GM12892 (cell line): Measurements from ENCODE around the gene RPP25. TPM values are rescaled to one million over a fixed set of nuclear protein-coding genes. Genes with fewer than 3 reads are reported as not detected.

ENCODE experiments used
- DNase-seq: peaks from one replicate; pipeline ENCODE4 v3.0.0; 2011; ENCODE audit not compliant: insufficient read length
- FAIRE-seq: peaks from 2 replicates; lab custom pipeline; 2011; peaks lifted over from hg19 to GRCh38; lab: Jason Lieb, UNC
- POLR2A ChIP-seq: IDR thresholded peaks from 2 replicates; pipeline ENCODE4 v1.6.1; 2011; ENCODE audit warnings: low read depth, low read length, control low read depth
- POLR2AphosphoS5 ChIP-seq: IDR thresholded peaks from 2 replicates; pipeline ENCODE4 v1.6.1; 2011; ENCODE audit warnings: low read depth, low read length, control low read depth
- TAF1 ChIP-seq: IDR thresholded peaks from 2 replicates; pipeline ENCODE4 v1.6.1; 2011; ENCODE audit warnings: low read depth, mild to moderate bottlenecking, control low read depth, low read length, borderline replicate concordance
- polyA plus RNA-seq: library from polyadenylated mRNA; unstranded; fragments of >200 nt; gene quantifications from one replicate; pipeline ENCODE4 v1.2.1, GENCODE V29; 2012; ENCODE audit warnings: missing spikeins, inconsistent platforms; ENCODE audit not compliant: missing spikeins

The RPP25 gene, protein sequence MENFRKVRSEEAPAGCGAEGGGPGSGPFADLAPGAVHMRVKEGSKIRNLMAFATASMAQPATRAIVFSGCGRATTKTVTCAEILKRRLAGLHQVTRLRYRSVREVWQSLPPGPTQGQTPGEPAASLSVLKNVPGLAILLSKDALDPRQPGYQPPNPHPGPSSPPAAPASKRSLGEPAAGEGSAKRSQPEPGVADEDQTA
- 1.3 TPM for polyA plus RNA-seq

DNA sequence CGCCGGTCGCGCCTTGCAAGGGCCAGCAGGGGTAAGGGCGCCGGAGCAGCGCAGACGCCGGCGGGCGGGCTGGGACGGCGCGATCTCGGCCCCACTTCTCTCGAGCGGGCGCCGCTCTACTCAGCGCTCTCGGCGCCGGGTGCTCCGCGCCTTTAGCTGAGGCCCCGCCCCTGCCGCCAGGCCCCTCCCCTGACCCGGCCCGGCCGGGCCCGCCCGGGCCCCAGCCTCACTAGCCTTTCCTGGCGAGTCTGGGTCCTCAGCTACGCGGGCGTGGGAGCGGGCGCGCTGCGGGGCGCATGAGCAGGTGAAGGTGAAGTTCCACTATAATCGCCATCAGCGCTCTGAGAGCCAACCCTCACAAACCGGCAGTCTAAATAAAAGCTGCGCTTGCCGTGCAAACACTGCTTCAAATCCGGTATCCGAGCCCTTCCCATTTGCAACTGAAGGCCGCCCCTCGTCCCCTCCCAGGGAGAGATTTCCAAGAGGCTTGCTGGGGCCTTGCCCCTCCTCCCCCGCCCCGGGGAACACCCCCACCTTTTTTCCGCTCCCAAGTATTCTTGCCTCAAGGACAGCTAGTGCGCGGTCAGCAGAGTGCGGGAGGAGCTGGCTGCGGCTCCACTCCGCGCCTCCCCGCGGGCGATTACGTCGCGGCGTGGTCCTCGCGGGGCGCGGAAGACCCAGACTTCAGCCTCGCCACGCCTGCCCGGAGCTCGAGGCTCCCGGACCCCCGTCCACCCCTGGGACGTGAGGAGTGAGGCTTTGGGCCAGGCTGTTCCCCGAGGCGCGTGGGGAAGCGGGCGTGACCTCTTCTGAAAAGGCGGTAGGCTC, at the start of gene RPP25:
Gene RPP25 (minus strand): TSS at position 125 of the 828 bp plus-strand sequence. CDS start 189 bp downstream, outside the sequence.
- peak; percentile 67 for FAIRE-seq
- DNase-seq: peak; percentile 84
- TF ChIP-seq POLR2AphosphoS5 (no peak), POLR2A (peak; percentile 50; the same call in 1 of the 2 replicates)

DNA sequence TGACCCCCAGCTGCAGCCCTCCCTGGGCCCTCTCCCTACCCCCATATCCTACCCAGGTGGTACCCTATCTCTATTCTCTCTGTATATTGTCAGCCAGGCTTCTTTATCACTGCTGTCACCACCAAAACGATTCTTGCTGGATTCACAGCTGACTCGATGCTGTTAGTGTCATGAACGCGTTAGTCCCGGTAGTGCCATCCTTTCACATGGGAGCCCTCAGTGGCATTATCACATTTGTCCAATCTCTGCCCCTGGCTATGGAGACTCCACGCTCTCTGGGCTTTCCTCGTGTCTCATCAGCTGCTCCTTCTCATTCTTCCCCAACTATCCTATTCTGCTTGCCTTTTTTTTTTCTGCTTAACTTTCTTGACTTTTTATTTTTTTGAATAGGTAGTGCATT, 45.8 kb upstream of the RPP25 start:
- DNase-seq (no peak), FAIRE-seq (no peak)
- TF ChIP-seq POLR2A (no peak), POLR2AphosphoS5 (no peak), TAF1 (no peak)

DNA sequence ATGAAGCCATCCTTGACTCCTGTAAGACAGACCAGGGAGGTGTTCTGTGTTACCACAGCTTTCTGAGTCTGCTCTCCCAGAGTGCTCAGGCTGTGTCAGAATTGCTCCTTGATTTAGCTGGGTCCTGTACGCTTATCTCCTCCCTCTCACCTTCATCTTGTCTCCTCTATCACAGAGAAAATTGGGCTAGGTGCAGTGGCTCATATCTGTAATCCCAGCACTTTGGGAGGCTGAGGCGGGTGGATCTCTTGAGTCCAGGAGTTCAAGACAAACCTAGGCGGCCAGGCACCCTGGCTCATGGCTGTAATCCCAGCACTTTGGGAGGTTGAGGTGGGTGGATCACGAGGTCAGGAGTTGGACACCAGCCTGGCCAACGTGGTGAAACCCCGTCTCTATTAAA, 44.7 kb upstream of the RPP25 start:
- FAIRE-seq (no peak), DNase-seq (no peak)

DNA sequence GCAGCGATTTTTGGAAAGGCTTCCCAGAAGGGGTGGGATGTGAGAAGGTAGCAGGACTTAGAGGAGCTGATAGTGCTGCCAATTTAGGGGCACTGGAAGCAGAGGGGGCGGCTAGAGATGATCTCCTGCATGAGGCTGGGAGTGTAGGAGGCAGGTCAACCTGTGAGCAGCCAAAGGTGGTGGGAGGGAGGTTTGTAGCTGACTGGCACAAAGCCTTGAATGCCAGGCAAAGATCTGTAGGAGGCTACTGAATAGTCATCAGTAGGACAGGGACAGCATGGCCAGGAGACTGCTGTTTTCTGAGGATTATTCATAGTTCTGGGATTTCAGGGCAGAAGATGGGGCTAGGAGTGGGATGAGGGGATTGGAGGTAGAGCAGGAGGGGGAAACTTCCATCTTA, 41.0 kb upstream of the RPP25 start:
- FAIRE-seq (no peak), DNase-seq (no peak)
- TF ChIP-seq POLR2AphosphoS5 (no peak), POLR2A (no peak), TAF1 (no peak)

More for the DNA sequence above, 44.7 kb upstream of the RPP25 start:
- TF ChIP-seq POLR2AphosphoS5: no peak

DNA sequence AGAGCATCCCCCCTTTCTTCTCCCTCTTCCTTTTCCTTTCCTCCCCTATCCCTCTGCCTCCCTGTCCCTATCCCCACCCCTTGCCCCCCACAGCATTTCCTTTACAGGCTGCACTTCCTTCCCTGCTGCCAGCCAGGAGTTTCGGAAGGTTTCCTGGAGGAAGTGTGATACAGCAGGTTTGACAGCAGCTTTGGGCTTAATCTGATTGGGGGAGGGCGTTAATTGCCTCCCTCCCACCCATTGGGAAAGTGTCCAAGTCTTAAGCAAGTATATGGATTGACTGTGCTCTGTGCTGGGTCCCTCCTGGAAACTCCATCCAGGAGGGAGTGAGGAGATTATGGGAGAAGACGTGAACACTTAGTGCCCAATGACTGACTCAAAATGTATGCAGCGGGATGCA, 40.6 kb upstream of the RPP25 start:
- no peak for DNase-seq
- FAIRE-seq: no peak
- TF ChIP-seq POLR2A (no peak), TAF1 (no peak), POLR2AphosphoS5 (no peak)

DNA sequence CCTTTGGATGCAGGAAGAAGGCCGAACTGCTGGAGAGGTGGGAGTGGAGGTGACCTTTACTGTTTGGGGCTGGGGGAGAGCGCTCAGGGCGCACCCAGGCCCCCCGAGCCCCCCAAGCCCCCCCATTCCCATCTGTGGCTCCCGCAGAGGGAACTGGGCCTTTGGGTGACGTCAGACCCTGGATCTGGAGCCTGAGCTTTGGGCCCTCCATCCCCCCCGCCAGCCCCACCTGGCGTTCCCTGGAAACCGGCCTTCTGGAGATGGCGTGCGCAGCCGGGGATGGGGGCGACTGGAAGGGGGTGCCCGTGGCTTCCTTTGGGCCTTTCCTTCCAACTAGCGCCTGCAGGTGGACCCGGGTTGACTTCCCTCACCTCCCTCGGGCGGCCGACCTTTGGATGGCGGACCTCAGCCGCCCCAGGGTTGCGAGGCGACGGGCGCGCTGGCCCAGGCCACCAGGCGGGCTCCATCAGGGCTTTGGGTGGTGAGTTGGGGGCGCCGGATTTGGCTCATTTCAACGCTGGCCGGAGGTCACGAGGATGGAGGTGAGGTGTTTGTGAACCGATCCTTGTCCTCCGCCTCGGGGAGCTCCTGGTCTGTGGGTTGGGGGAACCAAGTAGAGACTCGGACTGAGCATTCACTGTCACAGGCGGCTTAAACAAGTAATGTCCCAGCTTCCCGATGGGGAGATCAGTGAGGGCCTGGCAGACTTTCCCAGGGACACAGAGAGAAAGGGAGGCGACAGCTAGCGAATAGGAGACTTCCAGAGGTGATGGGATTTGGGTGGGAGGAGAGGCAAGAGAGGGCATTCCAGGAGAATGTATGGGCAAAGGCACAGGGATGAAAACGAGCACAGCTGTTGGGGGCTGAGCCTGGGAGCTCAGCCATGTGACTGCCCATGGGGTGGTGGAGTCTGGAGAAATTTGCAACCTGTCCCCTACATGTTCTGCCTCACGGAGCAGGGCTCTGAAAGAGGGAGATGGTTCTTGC, 39.5 kb upstream of the RPP25 start:
- TF ChIP-seq POLR2A (no peak), TAF1 (no peak), POLR2AphosphoS5 (no peak)
- no peak for DNase-seq
- no peak for FAIRE-seq

DNA sequence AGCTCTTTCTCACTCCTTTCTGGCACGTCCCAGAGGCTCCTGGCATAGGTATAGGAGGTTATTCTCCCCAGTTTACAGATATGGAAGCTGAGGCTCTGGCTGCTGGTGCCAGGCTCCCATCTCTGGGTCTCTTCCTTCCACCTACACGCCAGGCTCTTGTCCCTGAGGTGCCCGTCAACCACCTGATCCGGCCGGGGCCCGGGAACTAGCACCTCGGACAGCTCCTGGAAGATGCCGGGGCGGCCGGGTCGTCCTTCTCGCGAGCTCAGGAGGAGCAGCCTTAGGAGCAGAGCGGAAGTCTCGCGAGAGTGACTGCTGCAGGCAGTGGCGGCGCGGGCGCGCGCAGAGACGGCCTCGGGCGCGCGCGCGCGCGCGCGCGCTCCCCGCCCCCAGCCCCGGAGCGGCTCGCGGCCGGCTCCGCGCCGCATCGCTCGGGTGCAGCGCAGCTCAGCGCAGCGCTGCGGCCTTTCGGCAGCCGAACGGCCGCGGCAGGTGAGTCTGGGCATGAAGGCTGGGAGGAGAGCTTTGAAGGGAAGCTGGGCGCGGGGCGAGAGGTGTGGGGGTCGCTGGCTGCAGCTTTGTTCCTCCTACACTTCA, 38.7 kb upstream of the RPP25 start, which contains the start of gene SCAMP5:
Gene SCAMP5 (plus strand): TSS at position 382 of the 597 bp plus-strand sequence. CDS start 16,277 bp downstream, outside the sequence.
- DNase-seq (peak; percentile 95), FAIRE-seq (peak; percentile 87)
- TF ChIP-seq POLR2AphosphoS5: no peak
- TF ChIP-seq POLR2A: no peak
- TF ChIP-seq TAF1: no peak

DNA sequence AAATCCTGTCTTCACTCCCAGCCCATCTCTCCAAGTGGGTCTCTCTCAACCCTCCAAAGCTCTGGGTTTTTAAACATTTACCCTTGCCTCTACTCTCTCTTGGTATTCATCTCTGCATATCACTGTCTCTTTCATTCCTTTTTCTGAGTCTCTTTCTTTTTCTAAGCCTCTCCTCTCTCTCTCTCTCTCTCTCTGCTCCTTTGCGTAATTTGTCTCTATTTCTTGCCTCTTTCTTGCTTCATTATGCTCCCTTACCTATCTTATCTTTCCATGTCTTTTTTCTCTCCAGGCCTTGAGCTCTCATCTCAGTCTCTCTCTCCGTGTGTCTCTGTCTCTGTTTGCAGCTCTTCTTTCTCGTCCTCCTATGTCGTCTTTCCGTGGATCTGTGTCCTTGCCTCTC, 38.1 kb upstream of the RPP25 start:
- FAIRE-seq: no peak
- no peak for TF ChIP-seq TAF1
- no peak for TF ChIP-seq POLR2A
- TF ChIP-seq POLR2AphosphoS5: no peak

DNA sequence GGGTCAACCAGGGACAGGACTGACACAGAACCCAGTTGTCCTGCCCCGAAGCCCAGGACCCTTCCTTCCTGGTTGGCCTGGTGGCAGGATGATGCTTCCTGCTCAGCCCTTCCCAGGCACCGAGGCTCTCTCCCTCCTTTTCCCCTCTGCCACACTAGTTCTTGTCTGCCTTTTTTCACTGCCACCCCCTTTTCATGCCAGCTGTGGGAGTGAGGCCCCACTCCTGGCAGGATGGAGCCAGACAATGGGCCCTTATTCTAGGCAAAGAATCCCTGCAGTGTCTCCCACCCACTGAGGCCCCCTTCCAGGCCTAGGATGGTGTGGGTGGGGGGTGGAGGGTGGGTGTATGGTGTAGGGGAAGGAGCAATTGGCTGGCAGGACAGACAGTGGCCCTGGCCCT, 37.7 kb upstream of the RPP25 start:
- TF ChIP-seq POLR2AphosphoS5: no peak
- TF ChIP-seq POLR2A: no peak
- TF ChIP-seq TAF1: no peak
- no peak for FAIRE-seq
- DNase-seq: no peak

More for the DNA sequence above, 38.1 kb upstream of the RPP25 start:
- DNase-seq: no peak

DNA sequence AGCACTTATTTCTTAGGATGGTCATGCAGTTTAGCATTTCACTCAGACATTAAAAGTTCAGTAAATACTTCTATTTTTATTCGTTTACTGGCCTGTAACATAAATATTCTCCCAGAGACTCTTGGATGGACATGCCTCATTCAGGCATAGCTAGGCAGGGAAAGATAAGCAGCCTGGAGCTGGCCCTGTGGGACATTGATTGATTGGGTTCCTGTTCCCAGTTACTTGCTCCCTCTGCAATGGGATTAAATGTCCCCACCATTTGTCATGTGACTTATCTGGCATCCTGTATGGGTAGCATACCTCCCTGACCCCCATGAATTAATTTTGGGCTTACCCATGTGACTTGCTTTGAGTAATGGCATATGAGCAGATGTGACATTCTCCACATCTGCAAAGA, 36.0 kb upstream of the RPP25 start:
- TF ChIP-seq POLR2AphosphoS5 (no peak), POLR2A (no peak), TAF1 (no peak)
- FAIRE-seq (no peak), DNase-seq (no peak)
